AG09319 (cell line): Measurements from ENCODE around the gene SRRM2.

Experiments used
- DNase-seq: peaks from one replicate; pipeline ENCODE4 v3.0.0-alpha.2; 2010; ENCODE audit warnings: low read depth; ENCODE audit errors: extremely low read depth
- TF ChIP-seq, protein P1 (sequence below): IDR thresholded peaks from 2 replicates; pipeline ENCODE4 v1.5.1; 2011; ENCODE audit warnings: low read depth, mild to moderate bottlenecking, inconsistent platforms, low read length, moderate library complexity

SRRM2 gene

DNA sequence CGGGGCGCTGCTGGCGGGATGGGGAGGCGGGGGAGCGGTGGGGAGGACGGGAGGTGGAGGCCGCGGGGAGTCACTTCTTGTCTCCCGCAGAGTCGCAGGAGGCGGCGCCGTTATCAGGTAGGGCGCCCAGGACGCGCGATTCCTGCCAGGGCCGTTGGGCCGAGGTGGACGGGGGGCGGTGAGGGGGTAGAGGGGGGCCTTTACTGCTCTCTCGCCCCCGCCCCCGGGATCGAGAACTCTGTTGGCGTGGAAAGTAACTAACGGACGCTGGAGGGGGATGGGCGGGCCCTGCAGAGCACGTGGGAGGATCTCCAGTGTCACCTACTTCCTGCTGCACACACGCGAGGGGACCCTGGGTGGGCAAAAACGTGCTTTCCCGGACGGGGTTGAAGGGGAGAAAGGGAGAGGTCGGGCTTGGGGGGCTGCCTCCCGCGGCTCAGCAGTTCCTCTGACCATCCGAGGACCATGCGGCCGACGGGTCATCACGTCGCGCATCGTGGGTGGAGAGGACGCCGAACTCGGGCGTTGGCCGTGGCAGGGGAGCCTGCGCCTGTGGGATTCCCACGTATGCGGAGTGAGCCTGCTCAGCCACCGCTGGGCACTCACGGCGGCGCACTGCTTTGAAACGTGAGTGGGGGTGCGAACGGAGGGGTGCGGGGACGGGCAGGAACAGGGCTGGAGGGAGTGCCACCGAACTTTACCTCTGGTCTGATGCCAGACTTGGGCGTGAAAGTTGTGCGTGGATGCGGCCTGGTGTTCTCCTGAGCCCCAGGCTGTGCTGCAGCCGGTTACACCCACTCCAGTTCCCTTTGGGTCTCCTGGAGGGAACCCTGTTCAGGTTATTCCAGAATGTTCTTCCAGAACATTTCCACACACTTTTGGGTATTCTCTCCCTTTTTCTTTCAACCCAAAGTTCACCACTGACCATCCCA is 65.2 kb downstream of the SRRM2 start:
- TF ChIP-seq, protein P1, sequence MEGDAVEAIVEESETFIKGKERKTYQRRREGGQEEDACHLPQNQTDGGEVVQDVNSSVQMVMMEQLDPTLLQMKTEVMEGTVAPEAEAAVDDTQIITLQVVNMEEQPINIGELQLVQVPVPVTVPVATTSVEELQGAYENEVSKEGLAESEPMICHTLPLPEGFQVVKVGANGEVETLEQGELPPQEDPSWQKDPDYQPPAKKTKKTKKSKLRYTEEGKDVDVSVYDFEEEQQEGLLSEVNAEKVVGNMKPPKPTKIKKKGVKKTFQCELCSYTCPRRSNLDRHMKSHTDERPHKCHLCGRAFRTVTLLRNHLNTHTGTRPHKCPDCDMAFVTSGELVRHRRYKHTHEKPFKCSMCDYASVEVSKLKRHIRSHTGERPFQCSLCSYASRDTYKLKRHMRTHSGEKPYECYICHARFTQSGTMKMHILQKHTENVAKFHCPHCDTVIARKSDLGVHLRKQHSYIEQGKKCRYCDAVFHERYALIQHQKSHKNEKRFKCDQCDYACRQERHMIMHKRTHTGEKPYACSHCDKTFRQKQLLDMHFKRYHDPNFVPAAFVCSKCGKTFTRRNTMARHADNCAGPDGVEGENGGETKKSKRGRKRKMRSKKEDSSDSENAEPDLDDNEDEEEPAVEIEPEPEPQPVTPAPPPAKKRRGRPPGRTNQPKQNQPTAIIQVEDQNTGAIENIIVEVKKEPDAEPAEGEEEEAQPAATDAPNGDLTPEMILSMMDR = no peak
- DNase-seq = no peak

DNA sequence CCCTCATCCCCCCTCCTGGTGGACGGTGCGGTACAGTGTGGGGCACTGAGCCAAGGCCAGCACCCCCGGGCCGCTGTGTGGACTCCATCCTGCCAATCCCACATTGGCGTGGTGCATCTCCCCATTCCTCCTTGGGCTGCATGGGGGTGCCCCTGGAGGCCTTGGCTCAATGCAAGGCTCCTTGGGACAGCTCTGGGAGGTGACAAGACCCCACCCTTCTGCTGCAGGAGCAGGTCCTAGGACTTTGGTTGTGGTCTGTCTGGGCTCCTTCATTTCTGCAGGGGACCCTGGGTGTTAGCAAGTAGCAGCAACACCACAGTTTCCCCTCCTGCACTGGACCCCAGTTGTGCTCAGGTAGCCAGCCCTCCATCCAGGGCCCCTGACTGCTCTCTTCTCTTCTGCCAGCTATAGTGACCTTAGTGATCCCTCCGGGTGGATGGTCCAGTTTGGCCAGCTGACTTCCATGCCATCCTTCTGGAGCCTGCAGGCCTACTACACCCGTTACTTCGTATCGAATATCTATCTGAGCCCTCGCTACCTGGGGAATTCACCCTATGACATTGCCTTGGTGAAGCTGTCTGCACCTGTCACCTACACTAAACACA is 65.9 kb downstream of the SRRM2 start:
- TF ChIP-seq, protein P1 = no peak
- no peak for DNase-seq

DNA sequence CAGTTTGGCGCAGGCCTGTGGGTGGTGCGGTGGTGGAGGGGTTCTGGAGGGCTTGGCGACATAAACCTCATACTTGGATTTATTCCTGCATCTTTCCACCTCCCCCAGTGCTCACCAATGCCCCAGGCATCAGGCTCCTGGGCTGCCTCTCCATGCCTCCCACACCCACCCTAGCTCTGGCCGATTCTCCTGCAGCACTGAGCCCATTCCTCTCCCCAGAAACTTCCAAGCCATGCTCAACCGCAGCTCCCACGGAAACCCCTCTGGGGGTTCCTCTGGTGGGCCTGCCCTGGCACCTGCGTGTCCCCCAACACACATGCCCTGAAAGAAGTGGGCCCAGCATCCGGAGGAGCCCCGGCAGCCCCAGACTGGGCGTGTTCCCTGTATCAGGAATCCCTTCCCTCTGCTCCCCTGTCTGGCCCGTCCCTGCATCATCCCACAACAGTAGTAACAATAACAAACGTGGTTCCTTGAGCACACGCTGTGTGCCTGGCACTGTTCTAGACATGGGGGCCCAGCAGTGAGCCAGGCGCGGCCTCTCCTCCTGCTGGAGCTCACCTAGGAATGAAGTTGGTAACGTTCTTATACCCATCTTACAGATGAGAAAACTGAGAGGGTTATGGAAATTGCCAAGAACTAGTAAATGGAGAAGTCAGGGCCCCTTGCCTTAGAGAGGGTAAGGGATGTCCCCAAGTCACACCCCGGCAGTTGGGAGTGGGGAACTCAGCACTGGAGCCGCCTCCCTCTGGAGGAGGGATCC is 66.9 kb downstream of the SRRM2 start:
- DNase-seq = no peak
- TF ChIP-seq, protein P1 = no peak

DNA sequence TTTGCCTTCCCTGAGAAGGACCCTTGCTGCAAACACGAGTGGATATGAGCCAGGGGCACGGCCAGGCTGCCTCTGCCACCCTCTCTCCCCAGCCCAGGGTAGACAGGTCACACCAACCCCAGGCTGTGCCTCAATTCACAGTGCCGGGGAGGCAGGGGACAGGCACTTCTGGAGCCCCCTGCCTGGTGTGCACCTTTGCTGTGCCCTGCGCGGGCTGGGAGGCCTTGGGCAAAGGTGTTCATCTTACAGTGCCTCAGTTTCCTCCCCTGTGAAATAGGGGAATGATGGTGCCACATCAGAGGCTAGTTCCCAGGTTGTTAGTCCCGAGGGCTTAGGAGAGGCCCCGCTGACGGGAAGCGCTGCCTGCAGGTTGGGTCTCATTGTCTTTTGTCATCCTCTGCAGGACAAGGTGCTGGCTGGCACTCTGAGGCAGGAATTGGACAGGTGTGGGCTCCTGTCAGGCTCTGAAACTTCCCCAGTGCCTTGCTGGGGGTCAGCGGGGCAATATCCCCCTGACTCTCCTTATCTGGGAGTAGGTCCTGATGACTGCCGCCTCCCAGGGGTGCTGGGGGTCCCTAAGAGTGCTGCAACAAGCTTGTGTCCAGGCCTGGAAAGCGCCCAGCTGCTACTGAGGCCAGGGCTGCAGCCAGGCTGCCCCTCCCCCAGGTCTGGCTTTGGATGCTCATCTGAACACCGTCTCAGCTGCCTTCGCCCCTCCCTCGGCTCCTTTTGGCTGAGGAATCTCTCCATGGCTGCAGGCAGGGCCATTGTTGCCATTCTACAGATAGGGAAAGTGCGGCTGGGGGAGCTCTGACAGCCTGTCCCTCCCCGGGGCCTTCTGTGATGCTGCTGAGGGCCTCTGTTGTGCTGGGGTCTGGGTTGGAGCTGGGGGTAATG is 67.7 kb downstream of the SRRM2 start:
- no peak for DNase-seq

More for the DNA sequence above, 67.7 kb downstream of the SRRM2 start:
- TF ChIP-seq, protein P1 = no peak
